HG03520 (cell line): Measurements from ENCODE around the gene NEDD4.
A peak's percentile ranks its signal among the peaks of the same experiment; 100 is the strongest.
"Not testable (repeated sequence)": the region's sequence is repeated elsewhere in the genome, so short reads cannot be mapped to it uniquely, and the experiment has no call there.

Experiments used
- ATAC-seq: cut with Tn5 transposase; IDR thresholded peaks from one replicate; pipeline ENCODE4 v1.9.1; 2021; ENCODE audit warnings: mild to moderate bottlenecking, moderate library complexity; ENCODE audit not compliant: unreplicated experiment

NEDD4 gene

DNA sequence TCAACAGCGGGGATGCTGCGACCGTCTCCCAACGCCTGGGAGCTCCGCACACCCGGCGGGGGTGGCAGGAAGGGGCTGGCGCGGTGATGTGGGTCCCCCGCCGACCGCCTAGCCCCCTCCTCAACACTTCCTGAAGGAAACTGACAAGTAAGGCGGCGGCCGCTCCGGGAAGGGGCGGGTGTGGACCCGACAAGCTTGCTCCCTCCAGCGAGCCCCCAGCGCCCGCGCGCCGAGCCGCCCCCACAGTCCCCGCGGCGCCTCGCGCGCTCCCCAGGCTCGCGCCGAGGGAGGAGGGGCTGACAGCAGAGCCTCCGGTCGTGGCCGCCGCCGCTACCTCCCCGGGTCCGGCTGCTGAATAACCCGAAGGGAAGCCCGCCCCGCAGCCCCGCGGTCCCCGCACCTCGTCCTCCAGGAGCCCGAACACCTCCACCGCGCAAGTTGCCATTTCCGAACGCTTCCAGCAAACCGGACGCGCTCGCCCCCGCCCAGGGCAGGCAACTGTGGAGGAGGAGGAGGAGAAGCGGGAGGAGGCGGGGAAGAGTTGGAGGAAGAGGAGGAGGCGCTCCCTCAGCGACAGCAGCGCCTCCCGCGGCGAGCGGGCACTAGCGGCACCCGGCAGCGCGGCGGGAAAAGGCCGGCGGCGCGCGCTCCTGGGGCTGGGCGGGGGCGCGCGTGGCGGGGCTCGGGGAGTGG is at the start of gene NEDD4:
Gene NEDD4 (minus strand): TSS at position 502 of the 693 bp plus-strand sequence. CDS start 57 bp downstream, at position 445.
- peak; percentile 83 for ATAC-seq

DNA sequence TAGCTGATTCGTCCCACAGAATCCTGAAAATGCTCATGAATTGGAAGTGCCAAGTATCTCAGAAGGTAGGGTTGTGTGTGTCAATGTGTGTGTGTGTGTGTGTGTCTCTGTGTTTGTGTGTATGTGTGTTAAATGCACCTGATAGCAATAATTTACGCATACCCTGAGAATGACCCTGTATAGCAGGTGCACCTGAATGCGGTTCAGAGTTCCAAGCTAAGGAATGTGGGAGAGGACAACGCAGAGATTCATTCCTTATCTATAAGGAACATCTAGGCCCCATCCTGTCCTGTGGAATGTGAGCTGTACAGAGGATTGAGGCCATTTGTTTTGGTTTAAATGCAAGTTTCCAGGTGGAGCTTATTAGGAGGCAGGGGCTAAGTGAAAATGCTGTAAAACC is 49.1 kb upstream of the NEDD4 start:
- no peak for ATAC-seq

DNA sequence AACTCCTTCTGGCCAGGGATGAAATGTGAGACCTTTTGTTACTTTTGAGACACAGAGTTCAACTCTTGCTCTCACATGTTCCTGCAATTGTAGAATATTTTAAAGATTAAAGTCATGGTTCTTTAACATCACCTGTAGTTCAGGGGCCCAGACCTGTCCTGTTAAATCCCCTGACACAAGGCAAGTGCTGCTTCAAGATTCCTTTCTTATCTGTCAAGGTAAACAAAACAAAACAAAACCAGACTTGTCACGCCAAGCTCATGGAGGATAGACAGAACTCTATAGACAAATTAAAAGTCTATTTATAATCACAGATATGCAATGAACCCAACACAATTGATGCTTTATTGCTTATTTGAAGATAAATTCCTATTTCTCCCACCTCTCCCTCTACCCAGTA is 48.6 kb upstream of the NEDD4 start:
- ATAC-seq: no peak

DNA sequence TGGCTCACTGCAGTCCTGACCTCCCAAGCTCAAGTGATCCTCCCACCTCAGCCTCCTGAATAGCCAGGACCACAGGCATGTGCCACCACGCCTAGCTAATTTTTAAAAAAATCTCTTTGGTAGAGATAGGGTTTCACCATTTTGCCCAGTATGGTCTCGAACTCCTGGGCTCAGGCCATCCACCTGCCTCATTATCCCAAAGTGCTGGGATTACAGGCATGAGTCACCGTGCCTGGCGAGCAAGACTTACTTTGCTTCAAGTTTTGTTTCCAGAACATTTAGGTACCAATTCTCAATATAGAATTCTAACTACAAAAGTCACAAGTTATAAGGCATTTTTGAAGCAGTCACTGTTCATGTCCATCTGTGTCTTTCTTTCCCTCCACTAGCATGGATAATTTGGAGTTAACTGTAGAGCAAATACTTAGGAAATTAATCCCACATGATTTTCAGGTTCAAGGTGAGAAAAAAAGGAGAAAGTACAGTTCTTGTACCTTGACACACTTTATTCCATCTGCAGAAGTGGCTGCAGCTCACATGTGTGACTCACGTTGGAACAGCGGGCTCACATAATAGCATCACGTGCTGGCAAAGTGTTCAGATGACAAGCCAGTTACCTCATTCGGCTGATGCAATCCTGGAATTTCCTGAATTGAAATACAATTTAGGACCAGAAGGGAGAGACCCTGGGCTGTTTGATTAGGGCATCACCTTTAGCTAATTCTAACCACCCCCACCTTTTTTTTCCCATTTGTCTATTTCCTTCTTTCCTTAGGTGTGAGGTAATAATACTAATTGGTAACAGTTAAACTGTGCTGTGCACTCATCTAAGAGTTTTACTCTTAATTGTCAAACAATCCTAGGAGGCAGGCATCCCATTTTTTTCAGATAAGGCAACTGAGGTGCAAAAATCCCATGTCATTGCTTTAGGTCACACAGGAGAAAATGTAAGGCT is 46.9 kb upstream of the NEDD4 start:
- ATAC-seq: no peak

DNA sequence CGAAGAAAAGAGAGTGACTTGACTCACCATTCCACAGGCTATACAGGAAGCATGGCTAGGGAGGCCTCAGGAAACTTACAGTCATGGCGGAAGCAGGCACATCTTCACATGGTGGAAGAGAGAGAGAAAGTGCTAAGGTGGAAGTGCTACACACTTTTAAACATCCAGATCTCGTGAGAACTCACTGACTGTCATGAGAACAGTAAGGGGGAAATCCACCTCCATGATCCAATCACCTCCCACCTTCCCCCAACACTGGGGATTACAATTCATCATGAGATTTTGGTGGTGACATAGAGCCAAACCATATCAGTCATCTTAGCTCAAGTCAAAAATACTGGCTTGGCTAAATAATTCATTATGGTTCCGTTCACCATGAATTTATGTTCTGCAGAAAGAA is 45.3 kb upstream of the NEDD4 start:
- ATAC-seq: no peak

DNA sequence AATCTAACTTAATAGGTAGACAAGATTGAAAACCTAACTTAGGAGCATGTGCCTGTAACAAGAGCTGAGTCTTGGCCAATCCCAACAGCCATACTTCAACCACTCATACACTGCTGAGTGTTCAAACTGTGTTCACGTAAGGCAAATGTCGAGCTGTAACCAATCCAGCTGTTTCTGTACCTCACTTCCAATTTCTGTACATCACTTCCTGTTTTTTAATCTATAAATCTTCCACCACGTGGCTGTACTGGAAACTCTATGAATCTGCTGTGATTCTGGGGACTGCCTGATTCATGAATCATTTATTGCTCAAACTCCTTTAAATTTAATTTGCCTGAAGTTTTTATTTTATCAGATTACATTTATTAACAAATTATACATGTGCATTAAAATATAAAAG is 44.6 kb upstream of the NEDD4 start:
- no peak for ATAC-seq

DNA sequence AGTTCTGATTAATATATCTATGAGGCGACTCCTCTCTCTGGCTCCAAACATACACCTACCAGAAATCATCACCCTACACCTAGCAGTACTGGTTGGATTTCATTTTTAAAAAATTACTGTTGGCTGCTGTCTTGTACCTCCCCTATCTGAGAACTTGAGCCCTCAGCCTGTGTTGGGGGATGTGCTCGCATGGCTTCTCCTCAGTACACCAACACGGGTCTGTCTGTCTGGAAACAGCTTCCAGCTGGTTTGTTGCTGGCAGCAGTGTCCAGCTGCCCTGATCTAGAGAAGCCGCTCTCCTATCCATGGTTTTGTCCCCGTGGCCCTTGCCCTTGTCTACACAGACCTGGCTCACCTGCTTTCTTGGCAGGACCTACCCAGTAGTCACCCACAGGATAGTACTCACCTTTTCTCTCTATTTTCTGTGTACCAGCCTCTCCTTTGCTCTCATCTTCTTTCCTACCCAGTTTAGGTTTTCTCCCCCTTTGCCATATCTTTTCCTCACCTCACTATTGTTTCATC is 43.2 kb upstream of the NEDD4 start:
- ATAC-seq: no peak

DNA sequence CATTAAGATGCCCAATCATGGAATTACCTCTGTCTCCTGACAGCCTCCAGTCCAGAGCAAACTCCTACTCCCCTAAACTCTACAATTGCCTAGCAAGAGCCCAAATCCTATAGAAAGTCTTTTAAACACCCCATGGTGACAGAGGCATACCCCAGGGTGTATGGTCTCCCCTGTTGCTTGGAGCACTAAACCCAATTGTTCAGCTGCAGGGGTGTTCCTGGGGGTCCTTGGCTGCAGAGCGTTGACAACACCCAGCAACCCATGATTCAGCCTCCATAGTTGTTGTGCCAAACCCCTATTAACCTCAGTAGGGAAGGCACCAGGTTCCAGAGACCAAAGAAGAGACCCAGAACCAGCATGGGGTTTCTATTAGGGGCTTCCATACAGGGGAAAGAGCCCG is 41.8 kb upstream of the NEDD4 start:
- no peak for ATAC-seq

DNA sequence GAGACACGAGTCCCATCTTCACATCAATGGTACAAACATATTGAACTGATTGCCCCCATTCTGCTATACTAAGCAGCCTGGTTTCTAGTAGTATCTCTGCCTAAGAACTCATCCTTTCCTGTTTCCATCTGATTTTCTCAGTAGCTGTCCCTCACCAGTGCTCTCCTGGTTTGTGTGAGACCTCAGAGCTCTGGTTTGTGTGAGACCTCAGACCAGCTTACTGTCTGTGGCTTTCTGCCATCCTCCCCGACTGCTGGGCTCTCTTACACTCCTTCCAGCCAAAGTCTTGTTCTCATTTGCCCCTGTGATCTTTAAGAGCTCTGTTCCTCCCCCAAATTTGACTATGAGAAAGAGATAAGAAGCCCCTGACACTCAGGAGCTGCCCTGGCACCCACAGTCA is 41.1 kb upstream of the NEDD4 start:
- ATAC-seq: no peak

DNA sequence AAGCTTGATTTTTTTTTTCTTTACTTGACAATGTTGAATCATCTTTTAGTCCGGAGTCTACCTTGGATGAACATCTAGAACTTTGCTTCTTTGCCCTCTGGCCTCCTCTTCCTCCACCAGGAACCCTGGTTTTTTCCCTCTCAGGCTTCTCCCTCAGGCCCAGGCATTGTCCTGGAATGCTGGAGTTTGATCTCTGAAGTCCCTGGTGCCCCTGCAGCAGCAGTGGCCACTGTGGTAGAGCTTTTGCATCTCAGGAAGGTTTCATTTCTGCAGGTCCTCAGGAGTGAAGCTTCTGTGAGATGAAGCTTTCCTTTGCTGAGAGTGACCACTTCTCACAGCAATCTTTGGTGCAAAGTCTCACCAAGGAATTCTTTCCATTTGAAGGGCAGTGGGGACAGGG is 39.0 kb upstream of the NEDD4 start:
- no peak for ATAC-seq

DNA sequence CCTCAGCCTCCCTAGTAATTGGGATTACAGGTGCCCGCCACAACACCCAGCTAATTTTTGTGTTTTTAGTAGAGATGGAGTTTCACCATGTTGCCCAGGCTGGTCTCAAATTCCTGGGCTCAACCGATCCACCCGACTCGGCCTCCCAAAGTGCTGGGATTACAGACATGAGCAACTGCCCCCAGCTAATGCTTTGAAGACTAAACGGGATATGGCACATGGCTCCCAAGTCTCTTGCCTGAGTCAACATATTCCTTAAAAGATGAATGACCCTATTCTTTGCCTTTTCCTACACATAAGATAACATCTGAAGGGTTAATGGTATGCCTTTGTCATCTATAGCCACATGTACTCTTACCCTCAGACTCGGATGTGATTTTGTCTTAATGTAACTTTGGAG is 38.4 kb upstream of the NEDD4 start:
- no peak for ATAC-seq

DNA sequence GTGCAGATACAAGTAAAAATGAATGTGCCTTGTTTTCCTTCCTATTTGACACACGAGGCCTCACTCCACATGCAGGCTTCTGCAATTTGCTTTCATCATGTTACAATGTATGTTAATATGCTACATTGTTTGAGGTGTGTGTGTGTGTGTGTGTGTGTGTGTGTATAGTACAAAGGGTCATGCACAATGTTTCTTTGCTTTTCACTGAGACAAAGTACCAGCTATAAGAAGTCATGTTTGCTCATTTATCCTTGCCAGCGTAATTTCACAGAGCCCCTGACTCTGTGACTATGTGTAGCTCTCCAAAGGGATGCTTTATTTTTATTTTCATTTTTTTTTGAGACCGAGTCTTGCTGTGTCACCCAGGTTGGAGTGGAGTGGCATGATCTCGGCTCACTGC is 38.0 kb upstream of the NEDD4 start:
- ATAC-seq: no peak

DNA sequence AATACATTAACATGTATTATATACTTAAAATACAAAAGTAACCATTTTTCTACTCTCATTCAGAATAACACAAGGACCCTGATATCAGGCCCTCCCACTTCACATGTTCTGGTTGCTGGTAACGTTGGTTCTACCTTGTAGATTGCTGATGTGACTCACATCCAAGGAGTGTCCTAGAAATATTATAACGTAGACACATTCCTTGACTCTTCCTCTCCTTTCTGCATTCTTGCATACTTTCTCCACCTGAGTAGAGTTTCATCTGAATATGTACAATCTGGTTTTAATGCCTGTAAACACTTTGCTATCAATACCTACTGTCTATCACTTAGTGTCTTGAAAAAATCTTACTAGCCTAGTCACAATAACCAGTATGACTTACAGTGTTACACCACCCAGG is 35.0 kb upstream of the NEDD4 start:
- no peak for ATAC-seq

DNA sequence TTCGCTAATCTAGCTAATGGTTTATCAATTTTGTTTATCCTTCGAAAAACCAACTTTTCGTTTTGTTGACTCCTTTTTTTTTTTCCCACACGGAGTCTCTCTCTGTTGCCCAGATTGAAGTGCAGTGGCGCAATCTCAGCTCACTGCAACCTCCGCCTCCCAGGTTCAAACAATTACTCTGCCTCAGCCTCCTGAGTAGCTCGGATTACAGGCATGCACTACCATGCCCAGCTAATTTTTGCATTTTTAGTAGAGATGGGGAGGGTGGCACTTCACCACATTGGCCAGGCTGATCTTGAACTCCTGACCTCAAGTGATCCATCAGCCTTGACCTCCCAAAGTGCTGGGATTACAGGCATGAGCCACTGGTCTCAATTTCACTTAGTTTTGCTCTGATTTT is 29.7 kb upstream of the NEDD4 start:
- ATAC-seq: not testable (repeated sequence)

DNA sequence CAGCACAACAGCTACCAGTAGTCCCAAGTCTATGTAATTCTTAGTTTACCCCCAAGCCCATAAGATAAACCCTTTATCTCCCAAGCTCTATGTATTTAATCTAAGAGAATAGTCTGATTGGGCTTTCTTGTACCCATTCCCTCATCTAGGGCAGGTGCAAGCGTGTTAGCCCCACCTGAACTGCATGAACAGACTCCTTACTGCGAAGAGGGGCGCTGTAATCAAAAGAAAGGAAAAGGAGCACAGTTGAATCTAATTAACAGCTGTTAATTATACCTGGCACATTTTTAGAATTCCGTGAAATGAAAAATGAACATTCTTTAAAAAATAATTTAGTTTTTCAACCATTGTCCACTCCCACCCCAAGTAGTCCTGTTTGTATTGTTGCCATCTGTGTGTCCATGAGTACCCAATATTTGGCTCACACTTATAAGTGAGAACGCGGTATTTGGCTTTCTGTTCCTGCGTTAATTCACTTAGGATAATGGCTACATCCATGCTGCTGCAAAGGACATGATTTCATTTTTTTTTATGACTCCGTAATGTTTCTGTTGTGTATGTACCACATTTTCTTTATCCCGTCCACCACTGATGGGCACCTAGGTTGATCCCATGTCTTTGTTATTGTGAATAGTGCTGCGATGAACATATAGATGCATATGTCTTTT is 26.5 kb upstream of the NEDD4 start:
- no peak for ATAC-seq

DNA sequence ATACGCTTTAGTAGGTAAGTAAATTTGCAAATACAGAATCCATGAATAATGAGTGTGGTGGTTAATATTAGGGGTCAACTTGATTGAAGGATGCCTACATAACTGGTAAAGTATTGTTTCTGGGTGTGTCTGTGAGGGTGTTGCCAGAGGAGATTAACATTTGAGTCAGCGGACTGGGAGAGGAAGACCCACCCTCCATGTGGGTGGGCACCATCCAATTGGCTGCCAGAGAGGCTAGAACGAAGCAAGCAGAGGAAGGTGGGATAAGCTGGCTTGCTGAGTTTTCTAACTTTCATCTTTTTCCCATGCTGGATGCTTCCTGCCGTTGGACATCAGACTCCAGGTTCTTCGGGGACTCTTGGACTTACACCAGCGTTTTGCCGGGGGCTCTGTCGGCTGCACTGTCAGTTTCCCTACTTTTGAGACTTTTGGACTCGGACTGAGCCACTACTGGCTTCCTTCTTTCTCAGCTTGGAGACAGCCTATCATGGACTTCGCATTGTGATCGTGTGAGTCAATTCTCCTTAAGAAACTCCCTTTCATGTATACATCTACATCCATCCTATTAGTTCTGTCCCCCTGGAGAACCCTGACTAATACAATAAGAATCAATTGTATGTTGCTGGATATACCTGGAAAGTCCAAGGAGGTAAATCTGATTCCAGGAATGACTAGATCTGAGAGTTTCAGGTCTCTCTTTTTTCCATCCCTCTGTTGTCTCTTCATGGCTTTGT is 25.8 kb upstream of the NEDD4 start:
- no peak for ATAC-seq

DNA sequence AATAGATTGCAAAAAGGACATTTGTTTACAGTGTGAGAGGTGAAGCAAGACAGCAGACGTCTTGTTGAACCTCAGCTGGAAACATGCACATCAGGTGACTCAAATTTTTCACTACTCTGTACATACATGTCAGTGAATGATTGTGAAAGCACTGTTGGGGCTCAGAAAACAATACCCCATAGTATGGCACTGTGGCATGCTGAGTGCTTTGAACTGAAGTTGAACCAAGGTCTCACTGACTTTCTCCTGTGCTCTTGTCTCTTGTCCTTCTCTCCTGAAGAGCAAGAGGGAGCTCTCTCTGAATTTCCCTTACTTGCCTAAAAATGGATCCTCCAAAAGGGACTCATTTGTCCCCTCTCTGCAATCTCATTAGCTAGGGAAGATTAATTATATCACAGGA is 24.5 kb upstream of the NEDD4 start:
- ATAC-seq: no peak

DNA sequence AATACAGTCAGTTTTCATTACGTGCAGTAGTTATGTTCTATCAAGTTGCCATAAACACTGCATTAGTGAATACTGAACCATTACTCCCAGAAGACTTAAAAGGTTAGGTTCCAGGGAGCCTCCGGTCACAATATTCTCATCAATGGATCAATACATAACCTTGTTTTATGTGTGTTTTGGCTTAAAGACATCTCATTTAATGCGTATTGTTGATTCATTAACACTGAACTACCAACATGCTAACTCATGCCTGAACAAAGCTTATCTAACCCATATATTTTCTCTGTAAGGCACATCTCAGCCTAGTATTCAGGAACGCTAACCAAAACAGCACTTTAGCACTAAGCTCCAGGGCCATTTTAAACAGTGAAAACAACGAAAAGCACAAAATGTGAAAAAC is 24.1 kb upstream of the NEDD4 start:
- ATAC-seq: no peak

DNA sequence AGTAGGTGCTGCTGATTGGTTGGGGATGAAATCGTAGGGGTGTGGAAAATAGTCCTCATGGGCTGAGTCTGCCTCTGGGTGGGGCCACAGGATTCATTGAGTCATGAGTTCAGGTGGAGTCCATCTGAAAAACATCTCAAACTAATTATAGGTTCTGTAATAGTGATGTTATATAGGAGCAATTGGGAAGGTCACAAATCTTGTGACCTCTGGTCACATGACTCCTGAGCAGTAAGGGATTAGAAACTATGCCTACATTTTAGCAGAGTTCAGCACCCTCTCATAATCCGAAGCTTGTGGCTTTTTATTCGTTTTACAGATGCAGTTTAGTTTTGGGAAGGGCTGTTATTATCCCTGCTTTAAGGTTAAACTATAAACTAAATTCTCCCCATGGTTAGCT is 22.9 kb upstream of the NEDD4 start:
- no peak for ATAC-seq

DNA sequence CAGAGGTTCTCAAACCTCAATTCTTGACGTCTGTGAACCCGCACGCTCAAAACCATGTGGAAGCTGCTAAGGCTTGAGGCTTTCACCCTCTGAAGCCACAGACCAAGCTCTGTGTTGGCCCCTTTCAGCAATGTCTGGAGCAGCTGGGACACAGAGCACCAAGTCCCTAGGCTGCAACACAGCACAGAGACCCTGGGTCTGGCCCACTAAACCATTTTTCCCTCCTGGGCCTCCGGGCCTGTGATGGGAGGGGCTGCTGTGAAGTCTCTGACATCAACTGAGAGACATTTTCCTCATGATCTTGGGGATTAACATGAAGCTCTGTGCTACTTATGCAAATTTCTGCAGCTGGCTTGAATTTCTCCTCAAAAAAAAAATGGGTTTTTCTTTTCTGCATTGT is 21.3 kb upstream of the NEDD4 start:
- no peak for ATAC-seq

DNA sequence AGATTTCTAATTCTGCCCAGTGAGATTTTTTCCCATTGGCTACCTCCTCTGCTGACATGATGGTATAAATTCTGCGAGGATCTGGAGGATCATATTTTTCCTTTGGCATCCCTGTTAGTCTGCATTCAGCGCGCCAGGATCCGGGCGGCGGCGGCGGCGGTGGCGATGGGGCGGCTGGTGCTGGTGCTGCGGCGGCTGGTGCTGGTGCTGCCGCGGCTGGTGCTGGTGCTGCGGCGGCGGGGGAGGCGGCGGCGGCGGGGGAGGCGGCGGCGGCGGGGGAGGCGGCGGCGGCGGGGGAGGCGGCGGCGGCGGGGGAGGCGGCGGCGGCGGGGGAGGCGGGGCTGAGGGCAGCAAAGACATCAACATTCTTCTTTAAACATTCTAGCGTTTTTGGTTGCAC is 13.6 kb upstream of the NEDD4 start:
- not testable (repeated sequence) for ATAC-seq
